PC-3 (cell line): ENCODE data around the gene ECD. TPM values are rescaled to one million over a fixed set of nuclear protein-coding genes. Genes with fewer than 3 reads are reported as not detected.

Source experiments
- ATAC-seq: fragments of 200-7000 bp; cut with Tn5 transposase; 2 replicates; pipeline ENCODE4 v1.9.1; 2020; ENCODE audit warnings: mild to moderate bottlenecking, moderate library complexity
- BruUV-seq: library from RNA; stranded (reverse); fragments of 400-500 nt; replicated peaks from 2 replicates; lab custom pipeline; 2021; lab: Mats Ljungman, UMichigan
- CTCF ChIA-PET: fragments of 300-600 bp; sonication (Branson Sonifier 250); formaldehyde crosslinking; loops from one replicate; lab custom pipeline; 2022; ENCODE audit warnings: antibody characterized with exemption; lab: Charles Lee
- POLR2A ChIA-PET: fragments of 300-600 bp; sonication (Branson Sonifier 250); formaldehyde crosslinking; loops from one replicate; lab custom pipeline; 2022; ENCODE audit warnings: antibody characterized with exemption; ENCODE audit not compliant: unreplicated experiment; lab: Charles Lee
- DNase-seq: peaks from one replicate; pipeline ENCODE4 v3.0.0-alpha.2; 2015
- H2AFZ ChIP-seq: fragments of 300-600 bp; sonication (generic); 2 replicates; pipeline ENCODE4 v1.6.0; 2016; ENCODE audit warnings: antibody characterized with exemption, low read length
- H3F3A ChIP-seq: fragments of 300-600 bp; sonication (generic); one replicate; pipeline ENCODE4 v1.6.0; 2017; ENCODE audit warnings: antibody characterized with exemption, low read length, control low read depth, mild to moderate bottlenecking; ENCODE audit not compliant: unreplicated experiment
- H3K27ac ChIP-seq: fragments of 300-600 bp; sonication (generic); 2 replicates; pipeline ENCODE4 v1.5.1; 2016; ENCODE audit warnings: mild to moderate bottlenecking, low read length
- H3K27me3 ChIP-seq: fragments of 300-600 bp; sonication (generic); 2 replicates; pipeline ENCODE4 v1.6.1; 2016; ENCODE audit warnings: low read length, mixed read lengths
- H3K36me3 ChIP-seq: fragments of 300-600 bp; sonication (generic); 2 replicates; pipeline ENCODE4 v1.6.1; 2016; ENCODE audit warnings: low read depth, mixed run types, low read length, mixed read lengths
- H3K4me1 ChIP-seq: fragments of 300-600 bp; sonication (generic); 2 replicates; pipeline ENCODE4 v1.5.1; 2016; ENCODE audit warnings: low read length; ENCODE audit not compliant: insufficient read depth
- H3K4me2 ChIP-seq: fragments of 300-600 bp; sonication (generic); 2 replicates; pipeline ENCODE4 v1.6.0; 2016; ENCODE audit warnings: low read length
- H3K4me3 ChIP-seq: fragments of 300-600 bp; sonication (generic); 2 replicates; pipeline ENCODE4 v1.5.1; 2016; ENCODE audit warnings: mild to moderate bottlenecking, low read length, mixed read lengths
- H3K79me2 ChIP-seq: fragments of 300-600 bp; sonication (generic); 2 replicates; pipeline ENCODE4 v1.6.1; 2017; ENCODE audit warnings: low read length, mixed read lengths
- H3K9ac ChIP-seq: fragments of 300-600 bp; sonication (generic); 2 replicates; pipeline ENCODE4 v1.6.0; 2016; ENCODE audit warnings: mild to moderate bottlenecking, low read length
- H3K9me2 ChIP-seq: fragments of 300-600 bp; sonication (generic); replicated peaks from 2 replicates; pipeline ENCODE4 v1.6.1; 2016; ENCODE audit warnings: mixed run types, low read length, mixed read lengths
- H3K9me3 ChIP-seq: fragments of 300-600 bp; sonication (generic); 2 replicates; pipeline ENCODE4 v1.6.1; 2016; ENCODE audit warnings: low read length, mixed read lengths
- H4K20me1 ChIP-seq: fragments of 300-600 bp; sonication (generic); 2 replicates; pipeline ENCODE4 v1.6.1; 2016; ENCODE audit warnings: low read length, mixed read lengths
- CTCF ChIP-seq: fragments of 300-600 bp; sonication (generic); conservative IDR thresholded peaks from 2 replicates; pipeline ENCODE4 v1.5.1; 2017; ENCODE audit warnings: antibody characterized with exemption, low read depth, mild to moderate bottlenecking, low read length
- EZH2 ChIP-seq: fragments of 300-600 bp; sonication (generic); IDR thresholded peaks from one replicate; pipeline ENCODE4 v1.6.1; 2017; ENCODE audit warnings: antibody characterized with exemption, mild to moderate bottlenecking, low read length; ENCODE audit not compliant: unreplicated experiment
- EZH2phosphoT487 ChIP-seq: fragments of 300-600 bp; sonication (generic); IDR thresholded peaks from 2 replicates; pipeline ENCODE4 v1.6.1; 2018; ENCODE audit warnings: mild to moderate bottlenecking, antibody characterized with exemption, low read length, borderline replicate concordance
- intact Hi-C: fragments of 100-400 bp; cut with micrococcal nuclease; formaldehyde crosslinking; loops from 2 replicates; pipeline ENCODE4 v1.9.0; 2023
- total RNA-seq: library from RNA; depleted of rRNA; stranded (reverse); fragments of >200 nt; gene quantifications from 2 replicates; pipeline ENCODE4 v1.2.3, GENCODE V29; 2014

The ECD gene
- total RNA-seq, 1 experiment from 2014 or later, result 108 TPM

GRCh38 chr10:73093922-73094850, 73.6 kb downstream of the ECD start:
- Histone ChIP-seq H3K27ac (no peak overlapping the region), H3K4me1 (peaks cover 20% of the 10 kb centered on the region), H3K27me3 (no peaks in the 10 kb centered on the region), H3K4me2 (peak overlapping the region; percentile 78), H2AFZ (peak overlapping the region; percentile 78; the same call in 1 of the 2 replicates), H3K79me2 (peaks cover 71% of the 10 kb centered on the region), H3K9me2 (no peaks in the 10 kb centered on the region), H3K9me3 (no peaks in the 10 kb centered on the region), H3K9ac (peak overlapping the region; percentile 71), H4K20me1 (peaks cover 28% of the 10 kb centered on the region), H3K4me3 (peak overlapping the region; percentile 64), H3F3A (no peaks in the 10 kb centered on the region), H3K36me3 (peaks cover 4% of the 10 kb centered on the region; the same call in 1 of the 2 replicates)
- no peak for ATAC-seq
- no TSS peak for BruUV-seq
- CTCF ChIA-PET, result interaction anchor here (0.6 to 1.7 kb wide), 5 partner anchors 33 to 170 kb away, joined by 3 to 19 read pairs (median 10); partner anchors contain the start of genes ECD and FAM149B1
- intact Hi-C loops, result no loop called here
- POLR2A ChIA-PET, result interaction anchor here (0.5 to 0.6 kb wide), 4 partner anchors 75 to 197 kb away, joined by 3 to 6 read pairs (median 5); no protein-coding TSS in a partner anchor
- peak; percentile 59 for DNase-seq
- no peak for TF ChIP-seq EZH2phosphoT487
- no peak for TF ChIP-seq CTCF
- TF ChIP-seq EZH2, result no peak

- intact Hi-C loops, result no loop called here
- POLR2A ChIA-PET, result interaction anchor here (0.6 kb wide), 1 partner anchor 474 kb away, joined by 5 read pairs; no protein-coding TSS in a partner anchor
- Histone ChIP-seq H3K9ac (no peak overlapping the region), H3K36me3 (peaks cover 4% of the 10 kb centered on the region; the same call in 1 of the 2 replicates), H3K9me3 (no peaks in the 10 kb centered on the region), H3K4me3 (no peak overlapping the region), H3K4me1 (peaks cover 31% of the 10 kb centered on the region), H4K20me1 (peaks cover 36% of the 10 kb centered on the region), H3K9me2 (no peaks in the 10 kb centered on the region), H3F3A (no peaks in the 10 kb centered on the region), H2AFZ (no peak overlapping the region), H3K27ac (no peak overlapping the region), H3K27me3 (no peaks in the 10 kb centered on the region), H3K79me2 (peaks cover 85% of the 10 kb centered on the region), H3K4me2 (peak overlapping the region; percentile 5; the same call in 1 of the 2 replicates)
- ATAC-seq (no peak), DNase-seq (no peak)
- TF ChIP-seq CTCF (no peak), EZH2 (no peak), EZH2phosphoT487 (no peak)
- CTCF ChIA-PET, result interaction anchor here (0.6 kb wide), 2 partner anchors 48 to 132 kb away, joined by 3 to 4 read pairs; no protein-coding TSS in a partner anchor
- no TSS peak for BruUV-seq
Observed at GRCh38 chr10:73092830-73093229, 75.0 kb downstream of the ECD start.
